Measurements from ENCODE around the gene CHN2.

Gene CHN2

GRCh38 chr7:29426587-29426986 lies 232.0 kb downstream of the CHN2 start:
- no peak for DNase-seq (ENCODE audit: low read depth in 2 of 2)

DNA sequence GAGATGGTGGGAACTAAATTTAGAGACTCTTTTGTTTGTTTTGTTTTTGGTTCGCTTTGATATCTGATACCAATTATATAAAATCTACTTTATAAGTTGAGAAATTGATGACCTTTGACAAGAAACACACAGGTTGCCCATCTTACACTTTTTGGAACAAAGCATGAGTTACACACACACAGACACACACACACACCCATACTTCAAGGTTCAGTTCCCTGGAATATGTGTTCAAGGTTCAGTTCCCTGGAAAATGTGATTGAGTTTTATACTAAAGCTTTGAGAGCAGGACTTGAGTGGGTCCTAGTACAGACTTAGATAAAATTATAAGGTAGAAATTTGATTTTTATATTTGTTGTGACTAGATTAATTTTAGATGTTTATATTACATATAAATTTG lies 234.8 kb downstream of the CHN2 start:
- no peak for DNase-seq (ENCODE audit: low read depth in 2 of 2)

DNA sequence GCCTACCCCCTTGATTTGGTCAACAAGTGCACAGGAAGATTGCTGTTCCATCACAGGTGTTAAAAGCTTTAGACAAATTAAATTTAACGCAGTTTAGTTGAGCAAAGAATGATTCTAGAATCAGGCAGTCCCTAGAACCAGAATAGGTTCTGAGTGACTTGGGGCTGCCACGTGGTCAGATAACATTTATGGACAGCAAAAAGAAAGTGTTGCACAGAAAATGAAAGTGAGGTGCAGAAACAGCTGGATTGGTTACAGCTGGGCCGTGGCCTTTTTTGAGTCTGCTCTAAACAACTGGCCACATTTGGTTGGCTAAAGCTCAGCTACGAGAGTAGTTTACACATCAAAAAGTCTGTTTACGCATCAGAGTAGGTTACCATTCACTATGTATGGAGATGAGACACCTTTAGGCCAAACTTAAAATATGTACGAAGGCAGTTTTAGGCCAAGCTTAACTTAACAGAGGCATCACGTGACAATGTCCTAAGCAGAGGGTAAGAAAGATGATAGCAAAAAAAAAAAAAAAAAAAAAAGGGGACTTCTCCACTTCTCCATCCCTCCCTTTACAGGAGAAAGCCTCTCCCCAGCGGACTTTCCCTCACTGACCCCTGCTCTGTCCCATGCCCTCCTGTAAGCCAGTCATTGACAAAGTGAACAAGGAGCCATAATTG lies 235.8 kb downstream of the CHN2 start:
- DNase-seq (ENCODE audit: low read depth in 2 of 2) = no peak

DNA sequence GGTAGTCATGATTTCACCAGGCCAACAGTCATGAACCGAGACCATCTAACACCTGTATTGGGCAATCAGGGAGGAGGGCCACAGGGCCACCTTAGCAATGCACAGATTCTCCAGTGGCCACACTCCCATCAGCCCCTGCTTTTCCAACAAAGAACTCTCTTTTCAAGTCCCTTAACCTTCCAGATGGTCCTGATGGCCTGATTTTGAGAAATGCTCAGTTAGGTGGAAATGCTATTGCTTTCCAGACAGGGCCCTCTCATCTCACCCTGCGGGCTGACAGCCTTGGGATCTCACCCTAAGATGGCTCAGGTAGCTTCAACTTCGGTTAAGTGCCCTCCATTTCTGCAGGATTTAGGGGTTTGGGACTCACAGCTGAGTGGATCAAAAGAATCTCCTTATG lies 237.1 kb downstream of the CHN2 start:
- no peak for DNase-seq (ENCODE audit: low read depth in 2 of 2)

- DNase-seq (ENCODE audit: low read depth in 2 of 2) = no peak
Measured at GRCh38 chr7:29432721-29433120, 238.1 kb downstream of the CHN2 start.

GRCh38 chr7:29434380-29434768 lies 239.8 kb downstream of the CHN2 start:
- DNase-seq (ENCODE audit: low read depth in 2 of 2) = no peak

DNA sequence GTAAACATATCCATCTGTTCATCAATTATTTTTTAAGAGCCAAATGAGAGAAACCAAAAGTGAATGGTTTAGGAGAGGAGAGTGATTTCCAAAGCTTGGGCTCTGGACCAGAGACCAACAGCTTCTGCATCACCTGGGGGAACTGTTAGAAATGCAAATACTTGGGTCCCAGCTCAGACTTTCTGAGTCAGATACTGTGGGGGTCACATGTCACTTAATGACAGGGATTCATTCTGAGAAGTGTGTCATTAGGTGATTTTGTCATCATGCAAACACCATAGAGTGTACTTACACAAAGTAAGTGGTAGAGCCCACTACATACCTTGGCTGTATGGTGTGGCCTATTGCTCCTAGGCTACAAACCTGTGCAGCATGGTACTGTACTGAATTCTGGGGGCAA lies 240.6 kb downstream of the CHN2 start:
- no peak for DNase-seq (ENCODE audit: low read depth in 2 of 2)

- DNase-seq (ENCODE audit: low read depth in 2 of 2) = no peak
Measured at GRCh38 chr7:29435902-29436301, 241.3 kb downstream of the CHN2 start.

DNA sequence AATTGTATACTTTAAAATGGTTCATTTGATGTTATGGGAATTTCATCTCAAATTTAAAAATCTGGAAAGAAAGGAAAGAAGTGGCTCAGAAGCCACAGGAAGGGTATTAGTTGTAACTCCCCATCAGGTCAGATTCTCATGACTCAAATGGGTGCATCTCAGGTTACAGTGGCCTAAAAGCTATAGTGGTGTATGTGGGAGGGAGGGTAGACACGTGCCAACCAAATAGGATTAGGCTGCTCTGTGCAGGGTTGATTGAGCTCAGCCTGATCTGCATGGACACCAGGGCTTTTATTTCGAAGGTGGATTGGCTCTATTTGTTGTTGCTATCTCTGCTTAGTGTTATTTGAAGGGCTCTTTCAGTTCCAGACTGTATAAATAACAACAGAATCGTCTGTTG lies 247.6 kb downstream of the CHN2 start:
- DNase-seq (ENCODE audit: low read depth in 2 of 2) = no peak

- no peak for DNase-seq (ENCODE audit: low read depth in 2 of 2)
Measured at GRCh38 chr7:29443552-29443951, 249.0 kb downstream of the CHN2 start.

- no peak for DNase-seq (ENCODE audit: low read depth in 2 of 2)
Measured at GRCh38 chr7:29444267-29444666, 249.7 kb downstream of the CHN2 start.

- DNase-seq (ENCODE audit: low read depth in 2 of 2) = no peak
Measured at GRCh38 chr7:29445736-29446135, 251.2 kb downstream of the CHN2 start.

- no peak for DNase-seq (ENCODE audit: low read depth in 2 of 2)
Measured at GRCh38 chr7:29447828-29448227, 253.3 kb downstream of the CHN2 start.

DNA sequence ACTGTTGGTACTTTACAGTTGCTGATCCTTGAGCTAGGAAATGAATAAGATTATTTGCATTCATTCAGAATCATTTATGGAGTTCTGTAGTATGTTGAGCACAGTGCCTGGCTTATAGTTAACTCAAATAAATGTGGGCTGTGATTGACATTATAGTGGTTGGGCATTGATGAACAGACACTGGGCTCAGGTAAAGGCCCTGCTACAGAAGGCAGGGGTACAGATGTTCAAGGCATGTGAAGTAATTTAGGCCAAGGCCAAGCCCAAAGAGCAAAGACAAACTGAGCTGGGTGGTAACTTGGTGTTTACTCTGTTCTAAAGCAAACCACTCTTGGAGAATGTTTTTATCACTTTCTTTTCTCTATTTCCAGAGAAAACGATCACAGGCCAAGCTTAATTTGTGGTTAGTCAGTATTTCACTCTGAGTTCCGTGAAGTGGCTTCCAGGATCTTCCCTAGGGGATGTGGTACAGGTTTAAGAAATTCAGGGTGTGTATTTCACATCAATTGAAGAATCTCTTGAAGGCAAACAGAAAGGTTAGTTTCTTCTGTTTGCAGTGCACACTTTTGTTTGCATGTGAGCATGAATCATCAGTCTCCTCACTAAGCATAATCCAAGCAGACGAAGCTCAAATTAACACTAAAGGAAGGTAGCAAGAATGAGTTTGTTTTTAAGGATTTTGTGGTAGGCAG lies 255.1 kb downstream of the CHN2 start:
- no peak for DNase-seq (ENCODE audit: low read depth in 2 of 2)

DNA sequence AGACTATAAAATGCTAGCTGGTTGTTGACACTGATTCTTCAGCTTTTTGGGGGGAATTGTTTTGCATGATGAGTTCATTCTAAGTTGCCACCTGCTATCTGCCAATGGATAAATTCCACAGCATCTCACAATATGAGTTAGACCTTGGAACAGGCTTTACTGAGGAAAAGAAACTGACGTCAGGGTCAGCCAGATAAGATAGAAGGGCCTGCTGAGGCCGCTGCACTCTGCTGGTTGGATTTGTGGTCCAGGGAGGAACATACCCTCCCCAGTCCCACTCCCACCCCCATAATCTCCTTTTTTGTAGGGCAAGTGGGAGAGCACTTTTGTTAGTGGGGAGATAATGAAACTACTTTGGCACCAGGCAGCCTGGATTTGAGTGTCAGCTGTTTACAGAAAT lies 258.4 kb downstream of the CHN2 start:
- no peak for DNase-seq (ENCODE audit: low read depth in 2 of 2)

DNA sequence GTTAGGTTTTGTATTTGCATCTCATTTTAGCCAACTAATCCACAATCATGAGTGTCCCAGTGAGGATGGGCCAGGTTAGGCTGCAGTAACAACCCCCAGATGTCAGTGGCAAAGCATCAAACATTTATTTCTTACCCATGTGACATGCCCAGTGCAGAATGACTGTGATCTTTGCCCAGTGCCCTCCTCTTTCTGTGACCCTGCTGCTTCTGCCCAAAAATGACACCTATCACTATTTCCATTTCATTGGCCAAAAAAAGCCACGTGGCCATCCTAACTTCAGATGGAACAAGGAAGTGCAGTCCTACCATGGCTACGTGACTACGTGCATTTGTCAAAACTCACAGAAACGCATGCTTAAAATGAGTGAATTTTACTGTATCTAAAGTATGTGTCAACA lies 259.9 kb downstream of the CHN2 start:
- no peak for DNase-seq (ENCODE audit: low read depth in 2 of 2)

- DNase-seq (ENCODE audit: low read depth in 2 of 2) = no peak
Measured at GRCh38 chr7:29454899-29455451, 260.4 kb downstream of the CHN2 start.

- no peak for DNase-seq (ENCODE audit: low read depth in 2 of 2)
Measured at GRCh38 chr7:29457141-29457561, 262.6 kb downstream of the CHN2 start.

DNA sequence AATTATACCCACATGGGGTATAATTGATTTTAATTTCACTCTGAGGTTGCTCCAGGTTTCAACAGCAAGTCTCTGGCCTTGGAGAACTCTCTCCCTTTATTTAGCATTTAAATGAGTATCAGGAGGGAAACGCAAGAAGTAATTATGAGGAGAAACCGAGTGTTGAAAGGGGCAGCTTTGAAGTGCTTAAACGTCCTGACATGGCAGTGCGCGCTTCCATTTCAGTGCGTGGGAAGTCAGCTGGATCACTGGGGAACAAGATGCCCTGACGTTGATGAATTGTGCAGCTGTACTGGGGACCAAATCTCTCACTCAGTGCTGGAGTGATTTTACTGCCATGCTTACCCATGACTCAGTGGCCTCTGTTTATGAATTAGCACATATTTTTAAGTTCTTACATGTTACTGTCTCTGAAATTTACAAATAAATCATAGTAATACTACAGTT lies 263.0 kb downstream of the CHN2 start:
- DNase-seq (ENCODE audit: low read depth in 2 of 2) = no peak

- no peak for DNase-seq (ENCODE audit: low read depth in 2 of 2)
Measured at GRCh38 chr7:29458933-29459332, 264.4 kb downstream of the CHN2 start.

DNA sequence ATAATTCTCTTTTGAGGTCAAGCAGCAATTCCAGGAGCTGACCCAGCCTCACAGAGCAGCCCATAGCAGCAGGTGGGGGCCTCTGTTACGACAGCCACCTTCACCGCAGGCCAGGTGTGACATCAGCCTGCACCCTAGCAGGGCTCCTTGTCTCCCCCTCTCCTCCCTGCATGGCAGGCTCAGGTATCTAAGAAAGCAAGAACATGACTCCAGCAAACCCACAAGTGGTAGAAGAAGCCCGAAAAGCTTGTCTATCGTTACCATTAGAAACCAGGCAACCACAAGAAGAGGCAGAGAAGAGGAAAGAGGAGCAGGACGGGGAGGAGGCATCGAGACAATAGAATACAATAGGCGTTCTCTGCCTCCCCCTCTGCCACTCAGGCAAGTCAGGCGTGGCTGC lies 265.0 kb downstream of the CHN2 start:
- DNase-seq (ENCODE audit: low read depth in 2 of 2) = no peak

DNA sequence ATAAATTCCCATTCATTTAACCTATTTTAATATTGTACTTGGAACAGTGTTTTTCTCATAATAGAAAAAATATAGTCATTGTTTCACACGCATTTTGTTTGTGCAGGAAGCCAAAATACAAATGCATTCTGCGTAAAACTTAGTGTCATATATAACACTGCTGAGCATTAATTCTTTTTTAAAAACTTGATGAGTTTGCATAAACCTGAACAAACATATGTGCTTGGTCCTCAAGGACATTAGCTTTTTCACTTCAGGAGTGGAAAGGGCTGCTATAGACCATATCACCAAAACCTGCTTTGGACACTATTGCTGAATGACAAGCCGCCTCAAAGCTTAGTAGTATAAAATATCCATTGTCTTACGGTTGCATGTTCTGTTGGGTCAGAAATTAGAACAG lies 267.4 kb downstream of the CHN2 start:
- no peak for DNase-seq (ENCODE audit: low read depth in 2 of 2)

DNA sequence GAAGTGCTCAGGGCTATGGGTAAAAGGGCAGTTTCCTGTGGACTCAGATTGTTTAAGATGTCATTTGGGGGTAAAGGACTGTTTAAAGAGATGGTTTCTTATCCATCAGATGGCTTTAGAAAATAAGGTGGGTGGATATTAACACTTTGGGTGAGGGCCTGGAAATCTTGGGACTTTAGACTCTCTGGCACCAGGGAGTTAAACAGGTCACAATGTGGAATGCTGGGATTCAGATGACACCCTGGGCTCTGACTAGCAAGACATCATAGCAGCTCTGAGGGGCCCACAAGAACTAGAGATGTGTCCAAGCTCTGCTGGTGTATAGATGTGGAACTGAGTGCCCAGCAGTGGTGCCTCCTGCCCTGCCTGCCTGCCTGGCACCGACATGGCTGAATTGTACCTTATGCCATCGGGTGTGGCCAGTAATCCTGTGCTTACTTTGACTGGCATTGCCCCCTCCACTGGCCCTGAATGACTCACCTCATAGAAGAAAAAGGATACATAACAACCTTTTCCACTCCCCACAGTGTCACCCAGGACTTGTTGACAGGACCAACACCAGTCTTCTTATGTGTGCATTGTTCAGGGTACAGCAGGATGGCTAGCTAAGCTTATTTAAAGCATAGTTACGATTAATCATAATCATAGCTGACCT lies 269.1 kb downstream of the CHN2 start:
- DNase-seq (ENCODE audit: low read depth in 2 of 2) = no peak
